GM21360 (cell line): ENCODE measurements around the gene PPP1R14B.
A peak's percentile ranks its signal among the peaks of the same experiment; 100 is the strongest.
"Not testable (repeated sequence)": the region's sequence is repeated elsewhere in the genome, so short reads cannot be mapped to it uniquely, and the experiment has no call there.

Source experiments
- ATAC-seq: cut with Tn5 transposase; IDR thresholded peaks from one replicate; pipeline ENCODE4 v1.9.1; 2021; ENCODE audit warnings: mild to moderate bottlenecking, moderate library complexity; ENCODE audit not compliant: unreplicated experiment

PPP1R14B gene

GRCh38 chr11:64246621-64246870 is 197 bp downstream of the PPP1R14B start:
- ATAC-seq: not testable (repeated sequence)

GRCh38 chr11:64245797-64246620 is 734 bp downstream of the PPP1R14B start:
- ATAC-seq: no peak

- ATAC-seq: no peak
These were observed 1.3 kb downstream of the PPP1R14B start for GRCh38 chr11:64245401-64245796.

GRCh38 chr11:64244966-64245365 is 1.8 kb downstream of the PPP1R14B start:
- ATAC-seq: no peak

GRCh38 chr11:64244107-64244506 is 2.6 kb downstream of the PPP1R14B start:
- ATAC-seq: no peak

GRCh38 chr11:64243236-64243854 is 3.4 kb downstream of the PPP1R14B start:
- ATAC-seq: no peak

- ATAC-seq: peak; percentile 53
These were observed 5.0 kb downstream of the PPP1R14B start for GRCh38 chr11:64241491-64242374.

GRCh38 chr11:64241241-64241490 is 5.6 kb downstream of the PPP1R14B start:
- peak; percentile 60 for ATAC-seq

- peak; percentile 40 for ATAC-seq
These were observed 6.1 kb downstream of the PPP1R14B start, which contains the start of gene FKBP2 for GRCh38 chr11:64240435-64241240. FKBP2 (plus strand) TSS chr11:64241095; CDS start chr11:64242388, 1,293 bp downstream.

GRCh38 chr11:64239662-64240434 is 6.9 kb downstream of the PPP1R14B start:
- no peak for ATAC-seq

GRCh38 chr11:64238999-64239398 is 7.7 kb downstream of the PPP1R14B start:
- ATAC-seq: no peak

- no peak for ATAC-seq
These were observed 8.7 kb downstream of the PPP1R14B start for GRCh38 chr11:64238076-64238475.

- no peak for ATAC-seq
These were observed 9.2 kb downstream of the PPP1R14B start for GRCh38 chr11:64237484-64237951.

GRCh38 chr11:64235437-64236161 is 11.1 kb downstream of the PPP1R14B start:
- no peak for ATAC-seq

GRCh38 chr11:64234647-64235379 is 11.9 kb downstream of the PPP1R14B start:
- peak; percentile 22 for ATAC-seq

- peak; percentile 38 for ATAC-seq
These were observed 12.7 kb downstream of the PPP1R14B start, which contains the start of gene VEGFB for GRCh38 chr11:64233913-64234586. VEGFB (plus strand) TSS chr11:64234584; CDS start chr11:64234834, 250 bp downstream.

GRCh38 chr11:64232967-64233315 is 13.8 kb downstream of the PPP1R14B start:
- ATAC-seq: no peak
